IMR-90 (cell line): Measurements from ENCODE around the gene RPP40. TPM values are rescaled to one million over a fixed set of nuclear protein-coding genes. Genes with fewer than 3 reads are reported as not detected.

ENCODE experiments used
- ATAC-seq: fragments of 200-7000 bp; cut with Tn5 transposase; 2 replicates; pipeline ENCODE4 v1.9.1; 2020; ENCODE audit warnings: low read depth, mild to moderate bottlenecking, moderate library complexity
- BruUV-seq: library from RNA; stranded (reverse); fragments of 400-500 nt; replicated peaks from 2 replicates; lab custom pipeline; 2021; lab: Mats Ljungman, UMichigan
- CTCF ChIA-PET: fragments of 300-600 bp; formaldehyde crosslinking; extraction: SDS; loops from one replicate; lab custom pipeline; 2021; ENCODE audit warnings: antibody characterized with exemption; lab: Yijun Ruan, JAX
- POLR2A ChIA-PET: fragments of 300-600 bp; sonication (Branson Sonifier 250); formaldehyde crosslinking; loops from one replicate; lab custom pipeline; 2022; ENCODE audit warnings: antibody characterized with exemption; ENCODE audit not compliant: unreplicated experiment; lab: Charles Lee
- DNase-seq: peaks from one replicate; pipeline ENCODE4 v3.0.0; 2013
- H2AFZ ChIP-seq: replicated peaks from 2 replicates; pipeline ENCODE3; 2013; ENCODE audit warnings: low read length, mild to moderate bottlenecking; ENCODE audit not compliant: poor library complexity
- H2AK5ac ChIP-seq: 2 replicates; pipeline ENCODE4 v1.6.1; 2013; ENCODE audit warnings: low read depth, low read length, inconsistent platforms
- H2AK9ac ChIP-seq: replicated peaks from 2 replicates; pipeline ENCODE3; 2013; ENCODE audit warnings: mild to moderate bottlenecking, low read depth, low read length, moderate library complexity; ENCODE audit not compliant: poor library complexity
- H2BK120ac ChIP-seq: 2 replicates; pipeline ENCODE4 v1.6.1; 2013; ENCODE audit warnings: low read depth, low read length, inconsistent platforms
- H2BK15ac ChIP-seq: 3 replicates; pipeline ENCODE4 v1.6.1; 2013; ENCODE audit warnings: low read depth, low read length, inconsistent platforms
- H2BK20ac ChIP-seq: 2 replicates; pipeline ENCODE4 v1.6.1; 2013; ENCODE audit warnings: low read depth, mild to moderate bottlenecking, inconsistent platforms, low read length, moderate library complexity
- H2BK5ac ChIP-seq: 2 replicates; pipeline ENCODE4 v1.6.1; 2013; ENCODE audit warnings: mild to moderate bottlenecking, low read depth, low read length, inconsistent platforms; ENCODE audit not compliant: poor library complexity, severe bottlenecking
- H3K14ac ChIP-seq: replicated peaks from 2 replicates; pipeline ENCODE4 v1.6.1; 2013; ENCODE audit warnings: low read depth, low read length, inconsistent platforms
- H3K18ac ChIP-seq: 2 replicates; pipeline ENCODE4 v1.6.1; 2013; ENCODE audit warnings: low read depth, low read length, control low read depth
- H3K23ac ChIP-seq: 2 replicates; pipeline ENCODE4 v1.6.1; 2013; ENCODE audit warnings: low read depth, low read length, inconsistent platforms
- H3K27ac ChIP-seq: 2 replicates; pipeline ENCODE4 v1.5.1; 2013; ENCODE audit warnings: mild to moderate bottlenecking, control low read depth, low read length; ENCODE audit not compliant: insufficient read depth
- H3K27me3 ChIP-seq: 2 replicates; pipeline ENCODE4 v1.6.1; 2013; ENCODE audit warnings: low read length; ENCODE audit not compliant: control insufficient read depth, insufficient read depth
- H3K36me3 ChIP-seq: 2 replicates; pipeline ENCODE4 v1.6.1; 2013; ENCODE audit warnings: low read length, mixed read lengths; ENCODE audit not compliant: control insufficient read depth, insufficient read depth
- H3K4ac ChIP-seq: 2 replicates; pipeline ENCODE4 v1.6.1; 2013; ENCODE audit warnings: low read depth, low read length, inconsistent platforms
- H3K4me1 ChIP-seq: 2 replicates; pipeline ENCODE4 v1.6.1; 2013; ENCODE audit warnings: low read length, mixed read lengths; ENCODE audit not compliant: control insufficient read depth, insufficient read depth
- H3K4me2 ChIP-seq: 2 replicates; pipeline ENCODE4 v1.6.1; 2013; ENCODE audit warnings: low read depth, mild to moderate bottlenecking, control low read depth, low read length, moderate library complexity
- H3K4me3 ChIP-seq: 2 replicates; pipeline ENCODE4 v1.5.1; 2013; ENCODE audit warnings: low read depth, mild to moderate bottlenecking, control low read depth, low read length, moderate library complexity; ENCODE audit not compliant: insufficient read depth
- H3K56ac ChIP-seq: 2 replicates; pipeline ENCODE4 v1.6.1; 2013; ENCODE audit warnings: low read length, inconsistent platforms; ENCODE audit not compliant: insufficient read depth; ENCODE audit errors: extremely low read depth
- H3K79me1 ChIP-seq, 2 experiments: 2 replicates each; pipeline ENCODE4 v1.6.1; 2013; ENCODE audit warnings: low read length in 2 of 2, inconsistent platforms in 1 of 2, low read depth in 1 of 2
- H3K9ac ChIP-seq: 2 replicates; pipeline ENCODE4 v1.6.1; 2013; ENCODE audit warnings: low read depth, low read length, control low read depth
- H3K9me1 ChIP-seq: 2 replicates; pipeline ENCODE4 v1.6.1; 2013; ENCODE audit warnings: low read length, inconsistent platforms; ENCODE audit not compliant: insufficient read depth
- H3K9me3 ChIP-seq: 2 replicates; pipeline ENCODE4 v1.6.1; 2013; ENCODE audit warnings: low read length; ENCODE audit not compliant: control insufficient read depth, insufficient read depth
- H4K20me1 ChIP-seq: 2 replicates; pipeline ENCODE4 v1.6.1; 2013; ENCODE audit warnings: low read length, inconsistent platforms; ENCODE audit not compliant: insufficient read depth
- H4K5ac ChIP-seq: 2 replicates; pipeline ENCODE4 v1.6.1; 2013; ENCODE audit warnings: mild to moderate bottlenecking, low read depth, low read length, control low read depth
- H4K8ac ChIP-seq, 2 experiments: 2 replicates each; pipeline ENCODE4 v1.6.1; 2013; ENCODE audit warnings: low read depth in 2 of 2, low read length in 2 of 2, control low read depth in 1 of 2, inconsistent platforms in 1 of 2
- H4K91ac ChIP-seq: 2 replicates; pipeline ENCODE4 v1.6.1; 2013; ENCODE audit warnings: low read depth, low read length, inconsistent platforms; ENCODE audit not compliant: insufficient read depth
- CTCF ChIP-seq: conservative IDR thresholded peaks from 2 replicates; pipeline ENCODE4 v1.5.1; 2012; ENCODE audit warnings: mild to moderate bottlenecking, low read depth, low read length, improper control_type of control experiment
- MXI1 ChIP-seq: IDR thresholded peaks from 2 replicates; pipeline ENCODE4 v1.6.1; 2012; ENCODE audit warnings: low read depth, mild to moderate bottlenecking, low read length, moderate library complexity, borderline replicate concordance
- NFE2L2 ChIP-seq: fragments of 150-350 bp; IDR thresholded peaks from 2 replicates; pipeline ENCODE4 v1.6.1; 2016; ENCODE audit warnings: low read depth, mild to moderate bottlenecking, low read length
- RAD21 ChIP-seq: IDR thresholded peaks from 2 replicates; pipeline ENCODE4 v1.6.1; 2012; ENCODE audit warnings: low read length, improper control_type of control experiment
- SMC3 ChIP-seq: fragments of 150-350 bp; IDR thresholded peaks from 2 replicates; pipeline ENCODE4 v1.6.1; 2016; ENCODE audit warnings: low read depth, mild to moderate bottlenecking, antibody characterized with exemption, low read length, moderate library complexity
- WGBS, 2 experiments: methylation state at CpG; one replicate each; pipeline versions ENCODE4 v1.1.5 to v1.1.7; 2013; ENCODE audit warnings: missing lambda C conversion rate in 2 of 2; ENCODE audit not compliant: insufficient read length in 1 of 2; ENCODE audit errors: extremely low coverage in 2 of 2; 5-methylcytosine and 5-hydroxymethylcytosine counted together
- dilution Hi-C: fragments of 300-500 bp; cut with HindIII; formaldehyde crosslinking; loops from one replicate; pipeline ENCODE4 v1.14.3; 2018; ENCODE audit warnings: low sequenced_read_pairs; ENCODE audit not compliant: unreplicated experiment
- in situ Hi-C: fragments of 300-500 bp; cut with MboI; formaldehyde crosslinking; loops from 3 replicates; pipeline ENCODE4 v1.14.3; 2019; ENCODE audit warnings: low sequenced_read_pairs, inconsistent platforms, mixed read lengths
- intact Hi-C: fragments of 100-400 bp; cut with micrococcal nuclease; formaldehyde crosslinking; loops from 2 replicates; pipeline ENCODE4 v1.10.0; 2022
- polyA plus RNA-seq, 3 experiments: library from polyadenylated mRNA; depleted of rRNA; stranded (reverse); fragments of >200 nt; gene quantifications; 2 replicates each; pipeline ENCODE4 v1.2.3, GENCODE V29; 2012; ENCODE audit warnings: low replicate concordance in 1 of 3
- total RNA-seq: library from RNA; depleted of rRNA; stranded (reverse); fragments of >200 nt; gene quantifications from 2 replicates; pipeline ENCODE4 v1.2.3, GENCODE V29; 2012

The RPP40 gene
- total and polyA plus RNA-seq, 2 of the 4 experiments (the other 2 are of a cell fraction): 8.1 to 22.2 TPM

- Histone ChIP-seq H3K27me3 (no peaks in the 10 kb centered on the region), H4K5ac (no peak overlapping the region), H4K8ac (no peak overlapping the region), H3K79me1 (no peaks in the 10 kb centered on the region), H4K20me1 (no peaks in the 10 kb centered on the region), H2BK120ac (no peak overlapping the region), H3K14ac (no peak overlapping the region), H2AK5ac (no peak overlapping the region), H3K4me1 (peaks cover 14% of the 10 kb centered on the region; the same call in 1 of the 2 replicates), H2AFZ (no peak overlapping the region), H3K4me2 (no peak overlapping the region), H3K23ac (no peak overlapping the region), H3K36me3 (no peaks in the 10 kb centered on the region), H3K4me3 (no peak overlapping the region), H3K9me1 (peaks cover 10% of the 10 kb centered on the region; the same call in 1 of the 2 replicates), H2AK9ac (no peak overlapping the region), H4K91ac (no peak overlapping the region), H3K4ac (no peak overlapping the region), H2BK15ac (no peak overlapping the region), H3K9me3 (no peaks in the 10 kb centered on the region), H3K56ac (no peak overlapping the region), H3K18ac (no peak overlapping the region), H3K27ac (no peak overlapping the region), H3K9ac (no peak overlapping the region), H2BK20ac (no peak overlapping the region), H2BK5ac (no peak overlapping the region)
- ATAC-seq (no peak), DNase-seq (no peak)
- POLR2A ChIA-PET: no interaction called here
- CTCF ChIA-PET: no interaction called here
- TF ChIP-seq RAD21: no peak
- no peak for TF ChIP-seq NFE2L2
- no peak for TF ChIP-seq MXI1
- no peak for TF ChIP-seq SMC3
- TF ChIP-seq CTCF: no peak
- 94% methylated on average over 7 of the region's 10 CpGs; no CpG with 5 or more reads in 1 of the 2 experiments for WGBS, 2 experiments
- BruUV-seq: no TSS peak
- dilution Hi-C loops (no loop called here), in situ Hi-C loops (no loop called here), intact Hi-C loops (no loop called here)
Observed at GRCh38 chr6:4972438-4972837, 31.4 kb downstream of the RPP40 start.
